OCI-LY3 (cell line): ENCODE results near the gene PLEKHA7.

Experiments
- H2AFZ ChIP-seq: fragments of 200-600, 300-600 bp; shearing (Covaris generic); 2 replicates; pipeline ENCODE4 v1.6.0; 2014; ENCODE audit warnings: antibody characterized with exemption, low read depth, low read length
- H3K27ac ChIP-seq: fragments of 200-600, 300-600 bp; sonication (generic); 2 replicates; pipeline ENCODE4 v1.5.1; 2014; ENCODE audit warnings: mild to moderate bottlenecking, low read length, moderate library complexity, mixed read lengths
- H3K27me3 ChIP-seq: fragments of 200-600, 300-600 bp; sonication (generic); 2 replicates; pipeline ENCODE4 v1.6.1; 2014; ENCODE audit warnings: low read depth, low read length, mixed read lengths
- H3K36me3 ChIP-seq: fragments of 200-600, 300-600 bp; sonication (generic); replicated peaks from 2 replicates; pipeline ENCODE3; 2014; ENCODE audit warnings: low read depth, low read length, mixed read lengths
- H3K4me1 ChIP-seq: fragments of 300-600, 200-600 bp; sonication (generic); 2 replicates; pipeline ENCODE4 v1.6.1; 2014; ENCODE audit warnings: low read length, mixed read lengths
- H3K4me2 ChIP-seq: fragments of 200-600, 300-600 bp; sonication (generic); 2 replicates; pipeline ENCODE4 v1.6.1; 2014; ENCODE audit warnings: low read length, mixed read lengths
- H3K4me3 ChIP-seq: fragments of 300-600, 200-600 bp; sonication (generic); 2 replicates; pipeline ENCODE4 v1.5.1; 2014; ENCODE audit warnings: antibody characterized with exemption, mild to moderate bottlenecking, low read length, moderate library complexity
- H3K79me2 ChIP-seq: fragments of 300-600, 200-600 bp; shearing (Covaris generic); 2 replicates; pipeline ENCODE4 v1.6.1; 2014; ENCODE audit warnings: mild to moderate bottlenecking, low read length, mixed read lengths
- H3K9ac ChIP-seq: fragments of 300-600, 200-600 bp; shearing (Covaris generic); 2 replicates; pipeline ENCODE4 v1.6.0; 2014; ENCODE audit warnings: mild to moderate bottlenecking, low read length, moderate library complexity
- H3K9me3 ChIP-seq: fragments of 200-600, 300-600 bp; shearing (Covaris generic); 2 replicates; pipeline ENCODE4 v1.6.1; 2014; ENCODE audit warnings: low read length, mixed read lengths; ENCODE audit not compliant: insufficient read depth
- H4K20me1 ChIP-seq: fragments of 200-600, 300-600 bp; sonication (generic); 2 replicates; pipeline ENCODE4 v1.6.1; 2016; ENCODE audit warnings: low read length, mixed read lengths; ENCODE audit not compliant: insufficient read depth
- CTCF ChIP-seq: fragments of 200-600, 300-600 bp; sonication (generic); IDR thresholded peaks from 2 replicates; pipeline ENCODE4 v1.5.1; 2014; ENCODE audit warnings: antibody characterized with exemption, low read length, low read depth
- EZH2phosphoT487 ChIP-seq: fragments of 200-600 bp; shearing (Covaris generic); IDR thresholded peaks from 2 replicates; pipeline ENCODE4 v1.6.1; 2018; ENCODE audit warnings: antibody characterized with exemption, mixed run types, low read depth

The PLEKHA7 gene

GRCh38 chr11:16827139-16827538 lies 187.1 kb downstream of the PLEKHA7 start:
- Histone ChIP-seq H3K79me2 (no peaks in the 10 kb centered on the region), H3K27me3 (peaks cover 7% of the 10 kb centered on the region; the same call in 1 of the 2 replicates), H3K9me3 (no peaks in the 10 kb centered on the region), H3K4me1 (no peaks in the 10 kb centered on the region), H3K9ac (no peak overlapping the region), H4K20me1 (no peaks in the 10 kb centered on the region), H3K4me2 (no peak overlapping the region), H3K36me3 (no peaks in the 10 kb centered on the region), H3K4me3 (no peak overlapping the region), H3K27ac (no peak overlapping the region), H2AFZ (no peak overlapping the region)
- no peak for TF ChIP-seq EZH2phosphoT487
- TF ChIP-seq CTCF: no peak

- no peaks in the 10 kb centered on the region for H3K36me3 ChIP-seq
- TF ChIP-seq EZH2phosphoT487 (no peak), CTCF (no peak)
- H3K4me1 ChIP-seq: no peaks in the 10 kb centered on the region
- H3K4me2 ChIP-seq: no peak overlapping the region
- H2AFZ ChIP-seq: no peak overlapping the region
- no peaks in the 10 kb centered on the region for H3K79me2 ChIP-seq
- H3K27me3 ChIP-seq: peaks cover 4% of the 10 kb centered on the region
- no peak overlapping the region for H3K27ac ChIP-seq
- H4K20me1 ChIP-seq: no peaks in the 10 kb centered on the region
- no peaks in the 10 kb centered on the region for H3K9me3 ChIP-seq
- H3K4me3 ChIP-seq: no peak overlapping the region
- H3K9ac ChIP-seq: no peak overlapping the region
These were observed 188.2 kb downstream of the PLEKHA7 start for GRCh38 chr11:16825968-16826367.

- Histone ChIP-seq H3K4me1 (peaks cover 4% of the 10 kb centered on the region; the same call in 1 of the 2 replicates), H3K9me3 (no peaks in the 10 kb centered on the region), H3K36me3 (no peaks in the 10 kb centered on the region), H3K79me2 (no peaks in the 10 kb centered on the region), H3K4me3 (no peak overlapping the region), H3K9ac (no peak overlapping the region), H4K20me1 (no peaks in the 10 kb centered on the region), H2AFZ (no peak overlapping the region), H3K4me2 (no peak overlapping the region), H3K27me3 (peaks cover 4% of the 10 kb centered on the region), H3K27ac (no peak overlapping the region)
- TF ChIP-seq EZH2phosphoT487 (no peak), CTCF (no peak)
These were observed 189.1 kb downstream of the PLEKHA7 start for GRCh38 chr11:16825101-16825500.

- H3K27ac ChIP-seq: no peak overlapping the region
- no peaks in the 10 kb centered on the region for H3K36me3 ChIP-seq
- H3K4me2 ChIP-seq: peak overlapping the region; percentile 56
- H3K9me3 ChIP-seq: no peaks in the 10 kb centered on the region
- H2AFZ ChIP-seq: no peak overlapping the region
- no peak for TF ChIP-seq EZH2phosphoT487
- TF ChIP-seq CTCF: peak; percentile 94
- H3K9ac ChIP-seq: no peak overlapping the region
- H4K20me1 ChIP-seq: no peaks in the 10 kb centered on the region
- H3K27me3 ChIP-seq: peaks cover 8% of the 10 kb centered on the region
- H3K79me2 ChIP-seq: no peaks in the 10 kb centered on the region
- peaks cover 4% of the 10 kb centered on the region; the same call in 1 of the 2 replicates for H3K4me1 ChIP-seq
- peak overlapping the region; percentile 21; the same call in 1 of the 2 replicates for H3K4me3 ChIP-seq
These were observed 193.7 kb downstream of the PLEKHA7 start for GRCh38 chr11:16820324-16821092.
